HG03378 (cell line): ENCODE results near the gene CMTR1.

Experiments used
- ATAC-seq: cut with Tn5 transposase; IDR thresholded peaks from one replicate; pipeline ENCODE4 v1.9.1; 2021; ENCODE audit warnings: mild to moderate bottlenecking, moderate library complexity; ENCODE audit not compliant: unreplicated experiment

Gene CMTR1

GRCh38 chr6:37528541-37528940, 95.5 kb downstream of the CMTR1 start:
- no peak for ATAC-seq

GRCh38 chr6:37530297-37530696, 97.3 kb downstream of the CMTR1 start:
- ATAC-seq = no peak

GRCh38 chr6:37531026-37531425, 98.0 kb downstream of the CMTR1 start:
- no peak for ATAC-seq
